H1 (cell line): Measurements from ENCODE around the gene ZBTB20. TPM values are rescaled to one million over a fixed set of nuclear protein-coding genes. Genes with fewer than 3 reads are reported as not detected.

Experiments
- CTCF ChIA-PET: fragments of 300-600 bp; sonication (Branson Sonifier 250); formaldehyde crosslinking; loops from one replicate; lab custom pipeline; 2021; ENCODE audit not compliant: partially characterized antibody; lab: Charles Lee
- POLR2A ChIA-PET: fragments of 300-600 bp; sonication (Branson Sonifier 250); formaldehyde crosslinking; loops from one replicate; lab custom pipeline; 2021; ENCODE audit warnings: inconsistent platforms; ENCODE audit not compliant: partially characterized antibody; lab: Charles Lee
- DNase-seq, 2 experiments: peaks; one replicate each; pipeline versions ENCODE4 v3.0.0 to v3.0.0-alpha.2; 2010 to 2022; ENCODE audit warnings: low spot score in 2 of 2, low read depth in 1 of 2, mixed read lengths in 1 of 2
- FAIRE-seq: peaks from 2 replicates; lab custom pipeline; 2011; peaks lifted over from hg19 to GRCh38; lab: Jason Lieb, UNC
- H2AFZ ChIP-seq: 2 replicates; pipeline ENCODE4 v1.8.1; 2012; ENCODE audit warnings: low read length, inconsistent platforms
- H2AK5ac ChIP-seq: 2 replicates; pipeline ENCODE4 v1.6.1; 2013; ENCODE audit warnings: low read depth, low read length
- H2BK120ac ChIP-seq: replicated peaks from 2 replicates; pipeline ENCODE3; 2013; ENCODE audit warnings: low read depth, low read length, inconsistent platforms
- H2BK12ac ChIP-seq: 2 replicates; pipeline ENCODE4 v1.6.1; 2013; ENCODE audit warnings: low read depth, low read length
- H2BK15ac ChIP-seq: 2 replicates; pipeline ENCODE4 v1.6.1; 2013; ENCODE audit warnings: low read length
- H2BK20ac ChIP-seq: 2 replicates; pipeline ENCODE4 v1.6.1; 2013; ENCODE audit warnings: low read length
- H2BK5ac ChIP-seq: 2 replicates; pipeline ENCODE4 v1.6.1; 2013; ENCODE audit warnings: low read depth, low read length
- H3K14ac ChIP-seq: 2 replicates; pipeline ENCODE4 v1.6.1; 2013; ENCODE audit warnings: inconsistent platforms; ENCODE audit not compliant: insufficient read length
- H3K18ac ChIP-seq: 2 replicates; pipeline ENCODE4 v1.6.1; 2013; ENCODE audit warnings: low read length; ENCODE audit errors: extremely low read depth
- H3K23ac ChIP-seq: 2 replicates; pipeline ENCODE4 v1.6.1; 2013; ENCODE audit warnings: inconsistent platforms; ENCODE audit not compliant: insufficient read length
- H3K23me2 ChIP-seq: 2 replicates; pipeline ENCODE4 v1.6.1; 2013; ENCODE audit warnings: low read depth, low read length
- H3K27ac ChIP-seq: 2 replicates; pipeline ENCODE4 v1.6.1; 2011; ENCODE audit warnings: low read depth, low read length, inconsistent platforms
- H3K27me3 ChIP-seq, 4 experiments: replicated peaks in 1 of 4; 1 replicate in 1 of 4; 2 replicates in 3 of 4; pipeline versions ENCODE4 v1.6.1 to v1.8.1; 2011 to 2013; ENCODE audit warnings: low read length in 3 of 4, mild to moderate bottlenecking in 3 of 4, inconsistent platforms in 2 of 4, mixed read lengths in 2 of 4, moderate library complexity in 1 of 4; ENCODE audit not compliant: control insufficient read depth in 3 of 4, insufficient read depth in 3 of 4; ENCODE audit errors: extremely low read depth in 1 of 4
- H3K36me3 ChIP-seq, 4 experiments: 2 replicates each; pipeline versions ENCODE4 v1.6.1 to v1.8.1; 2011 to 2013; ENCODE audit warnings: mild to moderate bottlenecking in 4 of 4, low read length in 3 of 4, moderate library complexity in 2 of 4, control low read depth in 1 of 4, inconsistent platforms in 1 of 4; ENCODE audit not compliant: insufficient read depth in 4 of 4, control insufficient read depth in 2 of 4
- H3K4ac ChIP-seq: replicated peaks from 2 replicates; pipeline ENCODE3; 2013; ENCODE audit warnings: low read length, low read depth, mixed read lengths, inconsistent platforms; ENCODE audit not compliant: insufficient read length
- H3K4me1 ChIP-seq, 4 experiments: replicated peaks in 1 of 4; 1 replicate in 1 of 4; 2 replicates in 3 of 4; pipeline versions ENCODE4 v1.6.1 to v1.8.1; 2011 to 2013; ENCODE audit warnings: low read length in 3 of 4, inconsistent platforms in 2 of 4, mixed read lengths in 1 of 4; ENCODE audit not compliant: insufficient read depth in 4 of 4, control insufficient read depth in 3 of 4
- H3K4me2 ChIP-seq, 2 experiments: 2 replicates each; pipeline versions ENCODE4 v1.6.1 to v1.8.1; 2011 to 2013; ENCODE audit warnings: low read depth in 2 of 2, low read length in 2 of 2, control low read depth in 1 of 2, inconsistent platforms in 1 of 2, mild to moderate bottlenecking in 1 of 2; ENCODE audit not compliant: insufficient read depth in 1 of 2
- H3K4me3 ChIP-seq, 4 experiments: fragments of 200-600, 300-600 bp in 1 of 4; sonication (generic), shearing (Covaris generic), sonication (Bioruptor Twin) in 1 of 4; 2 replicates each; pipeline versions ENCODE4 v1.5.1 to v1.8.1; 2011 to 2016; ENCODE audit warnings: low read length in 4 of 4, low read depth in 3 of 4, control low read depth in 2 of 4, inconsistent platforms in 2 of 4, mild to moderate bottlenecking in 2 of 4, mixed read lengths in 1 of 4, moderate library complexity in 1 of 4; ENCODE audit not compliant: insufficient read depth in 2 of 4; ENCODE audit errors: extremely low read depth in 1 of 4
- H3K56ac ChIP-seq: replicated peaks from 2 replicates; pipeline ENCODE3; 2013; ENCODE audit warnings: low read depth, mild to moderate bottlenecking, mixed read lengths, low read length, inconsistent platforms; ENCODE audit not compliant: insufficient read length
- H3K79me1 ChIP-seq: 2 replicates; pipeline ENCODE4 v1.6.1; 2013; ENCODE audit warnings: low read depth, low read length, control low read depth
- H3K79me2 ChIP-seq, 2 experiments: 2 replicates each; pipeline versions ENCODE4 v1.6.1 to v1.8.1; 2012 to 2013; ENCODE audit warnings: low read length in 2 of 2, mild to moderate bottlenecking in 2 of 2, inconsistent platforms in 1 of 2; ENCODE audit not compliant: insufficient read depth in 2 of 2, control insufficient read depth in 1 of 2
- H3K9ac ChIP-seq, 4 experiments: replicated peaks in 1 of 4; 1 replicate in 1 of 4; 2 replicates in 3 of 4; pipeline versions ENCODE4 v1.6.1 to v1.8.1; 2011 to 2013; ENCODE audit warnings: low read depth in 3 of 4, low read length in 3 of 4, control low read depth in 2 of 4, mild to moderate bottlenecking in 2 of 4, moderate library complexity in 2 of 4, inconsistent platforms in 1 of 4; ENCODE audit errors: extremely low read depth in 1 of 4
- H3K9me3 ChIP-seq, 2 experiments: 2 replicates each; pipeline versions ENCODE4 v1.6.1 to v1.8.1; 2012 to 2013; ENCODE audit warnings: mild to moderate bottlenecking in 2 of 2, moderate library complexity in 2 of 2, control low read depth in 1 of 2, inconsistent platforms in 1 of 2, low read depth in 1 of 2, low read length in 1 of 2, mixed read lengths in 1 of 2; ENCODE audit not compliant: insufficient read depth in 2 of 2
- H4K20me1 ChIP-seq, 2 experiments: replicated peaks in 1 of 2; 2 replicates each; pipeline versions ENCODE3 to v1.8.1; 2011 to 2013; ENCODE audit warnings: inconsistent platforms in 2 of 2, low read length in 2 of 2, mild to moderate bottlenecking in 1 of 2; ENCODE audit not compliant: insufficient read depth in 2 of 2, control insufficient read depth in 1 of 2
- H4K5ac ChIP-seq: 2 replicates; pipeline ENCODE4 v1.6.1; 2013; ENCODE audit warnings: low read length, low read depth, mixed read lengths, inconsistent platforms; ENCODE audit not compliant: insufficient read length
- H4K8ac ChIP-seq: 2 replicates; pipeline ENCODE4 v1.8.0; 2013; ENCODE audit warnings: mild to moderate bottlenecking, moderate library complexity, low read length, inconsistent platforms; ENCODE audit not compliant: insufficient read depth; ENCODE audit errors: extremely low read depth
- H4K91ac ChIP-seq: replicated peaks from 2 replicates; pipeline ENCODE3; 2013; ENCODE audit warnings: low read length, mixed read lengths, inconsistent platforms; ENCODE audit not compliant: insufficient read length
- EZH2 ChIP-seq: fragments of 200-600 bp; sonication (generic); IDR thresholded peaks from 2 replicates; pipeline ENCODE4 v1.7.1; 2012; ENCODE audit warnings: low read depth, mild to moderate bottlenecking, moderate library complexity, low read length, inconsistent platforms; ENCODE audit not compliant: severe bottlenecking
- MAFK ChIP-seq: IDR thresholded peaks from 2 replicates; pipeline ENCODE4 v1.6.1; 2012; ENCODE audit warnings: low read depth, mild to moderate bottlenecking, improper control_type of control experiment, low read length
- POLR2A ChIP-seq, 2 experiments: IDR thresholded peaks; 1 replicate in 1 of 2; 2 replicates in 1 of 2; pipeline ENCODE4 v1.6.1; 2011; ENCODE audit warnings: low read depth in 2 of 2, low read length in 2 of 2, mild to moderate bottlenecking in 2 of 2; ENCODE audit errors: control extremely low read depth in 1 of 2
- RAD21 ChIP-seq, 2 experiments: IDR thresholded peaks in 1 of 2; conservative IDR thresholded peaks in 1 of 2; 2 replicates each; pipeline ENCODE4 v1.6.1; 2011; ENCODE audit warnings: low read depth in 2 of 2, low read length in 2 of 2, improper control_type of control experiment in 1 of 2, inconsistent platforms in 1 of 2, mild to moderate bottlenecking in 1 of 2, moderate library complexity in 1 of 2
- WGBS, 2 experiments: shearing (Covaris generic) in 1 of 2; methylation state at CpG; one replicate each; pipeline versions ENCODE4 v1.1.6 to v1.1.7; 2013 to 2015; ENCODE audit warnings: low lambda C conversion rate in 2 of 2, mixed read lengths in 2 of 2, inconsistent platforms in 1 of 2, low coverage in 1 of 2, missing lambda C conversion rate in 1 of 2; ENCODE audit not compliant: insufficient replicate concordance in 2 of 2, insufficient coverage in 1 of 2, insufficient read length in 1 of 2; ENCODE audit errors: extremely low coverage in 1 of 2, missing lambda C conversion rate in 1 of 2; 5-methylcytosine and 5-hydroxymethylcytosine counted together
- polyA plus RNA-seq, 7 experiments: library from polyadenylated mRNA; depleted of rRNA in 3 of 7; stranded (reverse) in 5 of 7; unstranded in 2 of 7; fragments of >200 nt in 5 of 7; fragments of 200-250 nt in 2 of 7; gene quantifications; 1 replicate in 5 of 7; 2 replicates in 1 of 7; 4 replicates in 1 of 7; pipeline versions ENCODE4 v1.2.1 to v1.2.3, GENCODE V29; 2011 to 2013; ENCODE audit warnings: missing spikeins in 2 of 7, mixed read lengths in 2 of 7
- total RNA-seq: library from RNA; stranded (reverse); fragmentation: NEBNext Ultra II Directional; extraction: Animal tissue kit (Norgen Biotek cat#: 25700); gene quantifications from 2 replicates; pipeline ENCODE4 v1.2.1, GENCODE V29; 2021
- TF ChIP-seq, protein P1 (sequence below): IDR thresholded peaks from 2 replicates; pipeline ENCODE4 v1.6.1; 2011; ENCODE audit warnings: low read depth, mild to moderate bottlenecking, low read length; ENCODE audit not compliant: insufficient read depth

ZBTB20 gene
- total and polyA plus RNA-seq, 2 of the 8 experiments (the other 6 are each of a cell fraction or from before 2014, with no cell fraction given): 0.35 to 1.3 TPM

DNA sequence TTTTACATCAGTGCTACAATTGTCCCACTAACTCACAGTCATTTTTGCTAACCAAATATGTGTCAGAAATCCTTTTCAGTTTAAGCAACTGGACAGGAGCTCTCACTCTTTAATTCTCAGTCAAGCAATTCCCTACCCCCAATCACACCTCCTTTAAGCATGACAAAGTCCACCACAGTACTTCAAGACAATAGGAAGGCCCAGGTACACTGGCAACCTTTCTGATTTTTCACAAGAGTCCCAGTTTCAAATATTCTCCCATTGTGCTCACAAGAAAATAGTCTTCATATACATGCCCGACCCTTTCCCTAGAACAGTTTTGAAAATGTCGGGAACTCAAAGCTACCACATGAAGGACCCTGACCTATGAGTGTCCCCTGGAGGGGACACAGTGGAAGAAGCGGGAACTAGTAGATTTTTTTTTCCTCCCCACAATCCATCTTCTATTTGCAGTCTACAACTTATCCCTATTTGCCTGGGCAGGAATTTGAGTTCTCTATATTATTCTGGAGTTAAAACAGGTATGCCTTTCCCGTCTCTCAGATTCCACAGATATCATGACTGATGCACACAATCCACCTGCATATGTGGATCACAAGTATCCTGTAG lies 439.7 kb downstream of the ZBTB20 start:
- H3K79me2 ChIP-seq: no peaks in the 10 kb centered on the region
- H3K14ac ChIP-seq: no peak overlapping the region
- ChIA-PET CTCF (interaction anchor here (0.7 kb wide), 1 partner anchor 106 kb away, joined by 3 read pairs; no protein-coding TSS in a partner anchor), POLR2A (no interaction called here)
- H3K27ac ChIP-seq: no peak overlapping the region
- no peak overlapping the region; a peak in 1 of 4 replicates for H3K4me2 ChIP-seq
- no peak overlapping the region for H3K4me3 ChIP-seq
- H3K79me1 ChIP-seq: no peaks in the 10 kb centered on the region
- WGBS, 2 experiments: 82% methylated on average over 4 of the region's 4 CpGs; no CpG with 5 or more reads in 1 of the 2 experiments
- no peak overlapping the region for H2AK5ac ChIP-seq
- DNase-seq (no peak), FAIRE-seq (no peak)
- H3K9ac ChIP-seq: no peak overlapping the region
- H3K9me3 ChIP-seq: no peaks in the 10 kb centered on the region
- no peaks in the 10 kb centered on the region for H3K27me3 ChIP-seq
- no peak overlapping the region for H2BK20ac ChIP-seq
- no peak overlapping the region for H4K5ac ChIP-seq
- peak overlapping the region; percentile 41 for H3K4ac ChIP-seq
- H3K23me2 ChIP-seq: no peaks in the 10 kb centered on the region
- no peak overlapping the region for H2BK120ac ChIP-seq
- no peak overlapping the region for H2AFZ ChIP-seq
- no peak overlapping the region for H4K8ac ChIP-seq
- H4K20me1 ChIP-seq: no peaks in the 10 kb centered on the region
- no peak overlapping the region for H2BK12ac ChIP-seq
- no peaks in the 10 kb centered on the region for H3K36me3 ChIP-seq
- no peak overlapping the region for H3K23ac ChIP-seq
- H3K18ac ChIP-seq: no peak overlapping the region
- no peak overlapping the region for H2BK5ac ChIP-seq
- no peak overlapping the region for H4K91ac ChIP-seq
- no peak overlapping the region for H2BK15ac ChIP-seq
- no peak overlapping the region for H3K56ac ChIP-seq
- no peak for TF ChIP-seq EZH2
- peak; percentile 10 to 35; a peak in 1 of 4 replicates for TF ChIP-seq RAD21 (IDR thresholded peaks at IDR 0.05 in 1 of 2, conservative IDR thresholded peaks at IDR 0.05 in 1 of 2; ENCODE audit: low read depth in 2 of 2, low read length in 2 of 2)
- TF ChIP-seq MAFK: no peak
- no peak for TF ChIP-seq POLR2A (IDR thresholded peaks at IDR 0.05; ENCODE audit: control extremely low read depth in 1 of 2, low read depth in 2 of 2, low read length in 2 of 2)
- TF ChIP-seq, protein P1, sequence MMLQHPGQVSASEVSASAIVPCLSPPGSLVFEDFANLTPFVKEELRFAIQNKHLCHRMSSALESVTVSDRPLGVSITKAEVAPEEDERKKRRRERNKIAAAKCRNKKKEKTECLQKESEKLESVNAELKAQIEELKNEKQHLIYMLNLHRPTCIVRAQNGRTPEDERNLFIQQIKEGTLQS: no peak
- H3K4me1 ChIP-seq: peaks cover 0 to 4% (median 3%) of the 10 kb centered on the region in 4 experiments; a peak in 4 of 7 replicates
